Activated CD4-positive, alpha-beta T cell treated with anti-CD3 and anti-CD28 coated beads for 24 hours (primary cell): ENCODE results near the gene AACS.

Source experiments
- DNase-seq, 2 donors: peaks; one replicate each; pipeline ENCODE4 v3.0.0-alpha.2; 2020; ENCODE audit warnings: low read depth in 2 of 2

Gene AACS

DNA sequence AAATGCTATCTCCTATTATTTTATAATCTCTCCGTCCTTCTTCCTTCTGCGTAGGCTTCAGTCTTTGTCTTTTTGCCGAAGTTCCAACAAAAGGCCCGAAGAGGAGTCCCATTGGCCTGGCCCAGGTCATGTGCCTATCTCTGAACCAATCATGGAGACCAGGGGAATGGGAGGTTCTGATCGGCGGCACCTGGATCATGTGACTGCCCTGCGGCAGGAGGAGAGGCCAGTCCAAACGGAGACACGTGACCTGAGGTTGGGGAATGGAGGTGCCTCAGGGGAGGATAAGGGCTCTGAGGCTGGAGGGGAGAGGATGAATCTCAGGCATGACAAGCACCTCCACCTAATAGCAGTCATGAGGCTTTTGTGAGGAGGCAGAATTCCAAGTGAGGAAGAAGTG lies 86.0 kb downstream of the AACS start:
- no peak for DNase-seq

- no peak for DNase-seq
Measured at GRCh38 chr12:125152463-125152862, 87.2 kb downstream of the AACS start.

- no peak for DNase-seq
Measured at GRCh38 chr12:125155366-125155765, 90.1 kb downstream of the AACS start.

DNA sequence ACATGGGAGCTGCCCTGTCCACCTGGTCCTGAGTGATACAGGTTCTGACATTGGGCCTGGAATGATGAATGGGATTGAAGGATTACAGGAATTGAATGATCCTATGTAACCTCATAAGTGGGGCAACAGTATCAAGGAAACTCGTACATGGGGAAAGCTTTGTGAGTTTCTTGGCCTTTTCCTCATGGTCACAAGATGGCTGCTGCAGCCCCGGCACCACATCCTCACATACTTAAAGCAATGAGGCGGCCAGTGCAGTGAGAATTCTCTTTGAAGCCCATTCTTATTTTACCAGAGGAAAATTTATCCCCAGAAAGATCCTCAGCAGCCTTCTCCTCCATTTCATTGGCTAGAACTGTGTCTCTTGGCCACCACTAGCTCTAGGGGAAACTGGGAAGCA lies 91.9 kb downstream of the AACS start:
- DNase-seq = no peak

DNA sequence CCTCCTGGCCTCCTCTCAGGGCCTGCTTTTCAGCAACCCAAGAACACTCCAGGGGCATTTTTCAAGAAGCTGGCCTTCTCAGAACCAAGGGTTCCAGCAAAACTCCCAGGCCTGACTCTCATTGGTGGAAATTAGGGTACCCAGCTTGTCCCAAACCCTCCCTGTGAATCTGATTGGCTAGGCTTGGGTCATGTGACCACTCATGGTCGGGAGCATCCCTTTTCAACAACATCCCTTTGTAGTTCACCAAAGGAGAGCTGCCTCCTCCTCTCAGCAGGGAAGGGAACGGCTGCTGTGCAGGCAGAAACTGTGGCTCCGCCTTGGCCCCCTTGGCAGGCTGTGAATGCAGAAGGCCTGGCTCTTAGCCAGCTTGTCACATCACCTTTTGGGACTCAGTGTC lies 94.5 kb downstream of the AACS start:
- DNase-seq = no peak

GRCh38 chr12:125160281-125160955 lies 95.2 kb downstream of the AACS start:
- no peak for DNase-seq

GRCh38 chr12:125161712-125162022 lies 96.4 kb downstream of the AACS start:
- DNase-seq = no peak

DNA sequence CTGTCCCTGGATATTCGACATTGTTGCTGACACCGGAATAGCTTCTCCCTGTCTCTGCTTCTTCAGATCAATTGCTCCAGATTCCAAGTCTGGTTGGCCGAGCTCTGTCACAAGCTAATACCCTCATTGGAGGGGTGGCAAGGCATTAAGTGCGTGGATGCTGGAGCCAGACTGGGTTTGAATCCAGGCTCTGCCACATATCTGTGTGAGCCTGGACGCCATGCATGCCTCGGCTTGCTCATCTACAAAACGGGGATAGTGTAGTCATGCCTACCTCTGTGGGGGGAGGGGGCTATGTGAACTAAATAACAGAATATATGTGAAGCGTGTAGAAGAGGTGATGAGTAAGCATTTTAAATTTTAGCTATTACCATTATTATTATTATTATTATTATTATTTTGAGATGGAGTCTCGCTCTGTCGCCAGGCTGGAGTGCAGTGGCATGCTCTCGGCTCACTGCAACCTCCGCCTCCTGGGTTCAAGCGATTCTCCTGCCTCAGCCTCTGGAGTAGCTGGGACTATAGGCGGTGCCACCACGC lies 97.3 kb downstream of the AACS start:
- no peak for DNase-seq

DNA sequence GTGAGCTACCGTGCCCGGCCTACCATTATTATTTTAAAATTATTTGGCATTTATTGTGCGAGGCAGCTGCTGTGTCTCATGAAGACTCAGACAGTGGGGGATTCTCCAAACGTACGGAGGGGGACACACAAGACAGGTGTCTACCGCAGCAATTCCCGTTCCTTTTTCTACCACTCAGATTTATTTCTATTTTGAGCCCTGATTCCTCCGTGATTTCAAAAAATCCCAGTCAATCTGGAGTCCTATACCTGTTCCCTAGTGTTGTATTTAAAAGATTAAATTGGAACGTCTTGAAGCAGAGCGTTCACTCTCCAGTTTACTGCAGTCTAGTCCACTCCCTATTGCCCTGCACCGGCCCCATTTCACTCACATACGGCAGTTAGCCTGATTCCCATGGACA lies 97.9 kb downstream of the AACS start:
- no peak for DNase-seq

DNA sequence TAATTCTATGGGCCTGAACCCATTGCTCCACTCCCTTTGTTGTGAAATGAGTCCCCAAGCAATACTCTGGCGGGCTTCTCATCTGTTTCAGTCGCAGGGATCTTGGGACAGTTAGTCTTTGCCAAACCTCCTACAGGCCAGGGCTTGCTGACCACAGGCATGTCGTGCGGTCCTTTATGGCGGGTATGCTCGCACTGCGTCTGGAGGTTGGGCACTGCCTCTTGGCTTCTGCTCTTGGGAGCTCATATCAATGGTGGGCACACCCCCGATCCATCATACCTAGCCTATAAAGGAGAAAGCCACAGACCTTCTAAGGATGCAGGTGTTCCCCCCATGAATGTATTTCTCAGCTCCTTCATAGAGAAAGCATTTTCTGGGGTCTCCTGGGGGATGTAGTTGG lies 99.3 kb downstream of the AACS start:
- DNase-seq = no peak

DNA sequence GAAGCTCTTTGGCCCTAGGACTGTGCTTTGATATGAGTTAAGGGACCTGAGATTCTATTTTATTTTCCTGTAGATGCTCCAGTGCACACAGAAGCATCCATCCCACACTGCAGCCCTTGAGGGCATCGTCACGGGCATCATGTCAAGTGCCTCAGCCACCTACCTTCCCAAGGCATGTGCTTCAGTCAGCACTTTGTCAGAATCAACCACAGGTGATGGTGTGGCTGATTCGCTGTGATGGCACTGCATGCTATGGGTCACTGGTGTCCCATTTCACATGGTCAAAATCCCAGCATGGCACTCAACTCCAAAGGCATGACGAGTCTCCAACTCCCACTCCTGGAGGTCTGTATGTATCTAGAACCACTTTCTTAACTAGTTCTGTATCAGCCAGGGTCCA lies 100.8 kb downstream of the AACS start:
- DNase-seq = no peak

DNA sequence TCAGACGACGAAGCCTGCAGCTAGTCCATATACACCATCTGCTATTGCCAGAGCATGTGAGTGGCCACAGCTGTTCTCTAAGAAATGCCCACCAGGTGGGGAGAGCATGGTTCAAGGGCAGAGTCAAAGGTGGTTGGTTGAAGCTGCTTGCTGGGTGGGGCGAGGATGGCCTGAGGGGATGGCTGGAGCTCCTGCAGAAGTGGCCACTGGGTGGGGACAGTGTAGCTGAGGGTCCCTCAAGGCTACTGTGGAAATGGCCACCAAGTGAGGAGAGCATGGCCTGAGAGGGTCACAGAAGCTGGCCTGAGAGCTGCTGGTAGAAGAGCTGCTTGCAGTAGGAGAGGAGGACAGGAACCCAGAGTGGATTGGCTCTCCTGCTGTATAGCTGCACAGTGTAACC lies 102.4 kb downstream of the AACS start:
- DNase-seq = no peak

DNA sequence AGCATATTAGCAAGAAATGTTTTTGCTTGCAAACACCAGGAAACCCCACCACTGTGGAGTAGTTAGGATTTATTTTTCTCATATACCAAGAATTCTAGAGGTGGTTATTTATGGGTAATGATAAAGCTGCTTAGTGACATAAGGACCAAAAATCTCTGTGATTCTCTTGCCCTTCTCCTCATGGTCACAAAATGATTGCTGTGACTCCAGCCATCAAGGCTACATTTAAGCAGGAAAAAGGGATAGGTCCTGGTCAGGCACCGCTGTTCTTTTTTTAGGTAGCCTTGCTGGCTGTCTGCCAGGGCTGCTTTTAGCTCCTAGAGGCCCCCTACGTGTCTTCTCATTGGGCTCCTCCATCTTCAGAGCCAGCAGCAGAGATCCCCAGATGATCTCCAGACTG lies 104.2 kb downstream of the AACS start:
- DNase-seq = no peak

- no peak for DNase-seq
Measured at GRCh38 chr12:125169870-125170269, 104.6 kb downstream of the AACS start.

GRCh38 chr12:125171267-125171666 lies 106.0 kb downstream of the AACS start:
- no peak for DNase-seq

GRCh38 chr12:125172231-125172850 lies 107.1 kb downstream of the AACS start:
- no peak for DNase-seq

GRCh38 chr12:125175576-125175975 lies 110.3 kb downstream of the AACS start:
- no peak for DNase-seq

DNA sequence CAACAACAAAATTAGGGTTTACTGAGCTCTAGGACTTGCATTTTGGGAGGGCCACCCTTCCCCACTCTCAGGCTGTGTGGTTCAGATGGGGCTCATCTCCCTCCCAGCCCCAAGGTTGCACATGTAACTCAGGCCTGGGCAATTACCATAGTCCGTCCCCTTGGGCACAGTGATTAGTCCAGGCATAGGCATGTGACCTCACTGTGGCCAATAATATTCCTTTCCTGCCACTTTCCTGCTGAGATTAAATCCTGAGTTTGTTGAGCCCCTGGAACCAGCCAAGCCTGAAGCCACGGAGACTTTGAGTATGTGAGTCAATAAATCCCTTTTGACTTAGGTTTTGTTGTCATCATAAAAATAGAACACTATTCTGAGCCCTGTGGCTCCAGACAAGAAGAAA lies 113.0 kb downstream of the AACS start:
- no peak for DNase-seq

GRCh38 chr12:125180144-125180543 lies 114.9 kb downstream of the AACS start:
- no peak for DNase-seq

- no peak for DNase-seq
Measured at GRCh38 chr12:125181107-125181506, 115.9 kb downstream of the AACS start.

DNA sequence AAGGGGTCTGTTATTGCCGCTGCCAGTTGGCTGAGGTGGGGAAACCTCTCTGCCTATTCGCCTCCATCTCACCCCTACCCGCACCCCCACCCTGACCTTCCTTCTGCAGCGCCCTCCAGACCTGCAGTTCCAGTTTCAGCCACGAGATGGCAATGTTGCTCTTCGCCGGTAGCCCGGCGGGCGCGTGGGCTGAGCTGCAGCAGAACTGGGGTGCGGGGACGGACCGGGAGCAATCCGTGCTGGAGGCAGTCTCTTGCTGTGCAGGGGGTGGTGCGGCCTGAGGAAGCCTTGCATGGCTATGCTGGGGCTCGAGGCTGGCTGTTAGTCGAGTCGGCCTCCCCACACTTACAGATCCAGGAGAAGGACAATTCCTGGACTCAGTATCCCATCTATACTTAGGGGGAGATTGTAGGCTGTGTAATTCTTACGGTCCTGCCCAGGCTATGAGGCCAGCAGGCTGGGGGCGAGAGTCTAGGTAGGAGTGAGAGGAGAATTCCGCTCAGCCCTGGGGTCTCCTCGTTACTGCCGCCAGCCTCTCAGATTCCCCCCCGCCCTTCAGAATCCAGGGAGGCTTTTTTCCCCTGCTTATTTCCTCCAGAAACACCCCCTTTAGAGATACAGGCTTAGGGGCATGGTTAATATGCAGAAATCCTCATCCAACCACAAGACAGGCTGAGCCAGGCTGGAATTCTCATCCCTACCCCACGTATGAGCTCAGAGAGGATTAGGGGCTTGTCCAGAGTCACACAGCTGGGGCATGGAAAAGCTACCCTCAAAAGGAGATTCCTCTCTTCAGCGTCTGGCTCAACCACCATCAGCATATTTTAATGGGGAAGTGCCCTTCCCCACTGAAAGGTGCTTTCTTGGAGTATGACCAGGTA lies 118.2 kb downstream of the AACS start:
- peak; percentile 78 to 80 for DNase-seq

- no peak for DNase-seq
Measured at GRCh38 chr12:125184213-125184967, 119.2 kb downstream of the AACS start.
